H9 (cell line): ENCODE data around the gene COL9A2. TPM values are rescaled to one million over a fixed set of nuclear protein-coding genes. Genes with fewer than 3 reads are reported as not detected.

Experiments used
- DNase-seq: peaks from one replicate; pipeline ENCODE4 v3.0.0-alpha.2; 2017
- H2AFZ ChIP-seq: one replicate; pipeline ENCODE4 v1.6.1; 2013; ENCODE audit warnings: mild to moderate bottlenecking, low read length, control low read depth, moderate library complexity
- H2AK5ac ChIP-seq: 2 replicates; pipeline ENCODE4 v1.6.1; 2013; ENCODE audit warnings: low read length, control low read depth, mixed read lengths; ENCODE audit not compliant: insufficient read length
- H2BK120ac ChIP-seq: one replicate; pipeline ENCODE4 v1.6.1; 2013; ENCODE audit warnings: low read depth, mild to moderate bottlenecking, low read length, control low read depth, inconsistent platforms; ENCODE audit not compliant: poor library complexity, severe bottlenecking
- H2BK12ac ChIP-seq: 2 replicates; pipeline ENCODE4 v1.6.1; 2013; ENCODE audit warnings: low read length, control low read depth, mixed read lengths, low read depth; ENCODE audit not compliant: insufficient read length
- H2BK15ac ChIP-seq: 2 replicates; pipeline ENCODE4 v1.6.1; 2013; ENCODE audit warnings: low read depth, low read length, control low read depth
- H2BK20ac ChIP-seq: one replicate; pipeline ENCODE4 v1.6.1; 2013; ENCODE audit warnings: low read depth, mild to moderate bottlenecking, low read length, control low read depth, inconsistent platforms; ENCODE audit not compliant: poor library complexity, severe bottlenecking
- H2BK5ac ChIP-seq: 2 replicates; pipeline ENCODE4 v1.6.1; 2013; ENCODE audit warnings: low read length, control low read depth, mixed read lengths; ENCODE audit not compliant: insufficient read length
- H3K14ac ChIP-seq: 2 replicates; pipeline ENCODE4 v1.6.1; 2013; ENCODE audit warnings: low read length, control low read depth; ENCODE audit not compliant: insufficient read depth
- H3K18ac ChIP-seq: 2 replicates; pipeline ENCODE4 v1.6.1; 2013; ENCODE audit warnings: low read depth, mild to moderate bottlenecking, mixed read lengths, low read length, control low read depth; ENCODE audit not compliant: insufficient read length
- H3K23ac ChIP-seq: 2 replicates; pipeline ENCODE4 v1.6.1; 2013; ENCODE audit warnings: low read length, control low read depth, mixed read lengths, low read depth; ENCODE audit not compliant: insufficient read length
- H3K23me2 ChIP-seq: 2 replicates; pipeline ENCODE4 v1.6.1; 2013; ENCODE audit warnings: low read depth, mild to moderate bottlenecking, mixed read lengths, low read length, control low read depth; ENCODE audit not compliant: insufficient read length, poor library complexity, severe bottlenecking
- H3K27ac ChIP-seq: 2 replicates; pipeline ENCODE4 v1.5.1; 2013; ENCODE audit warnings: low read length, control low read depth, mixed read lengths, low read depth; ENCODE audit not compliant: insufficient read length
- H3K27me3 ChIP-seq: 2 replicates; pipeline ENCODE4 v1.6.1; 2013; ENCODE audit warnings: low read length, control low read depth, inconsistent platforms; ENCODE audit not compliant: insufficient read depth
- H3K4ac ChIP-seq: 2 replicates; pipeline ENCODE4 v1.6.1; 2013; ENCODE audit warnings: low read depth, mild to moderate bottlenecking, control low read depth, inconsistent platforms, low read length, moderate library complexity
- H3K4me1 ChIP-seq: 2 replicates; pipeline ENCODE4 v1.6.1; 2013; ENCODE audit warnings: low read length, control low read depth, inconsistent platforms; ENCODE audit not compliant: insufficient read depth
- H3K4me2 ChIP-seq: 2 replicates; pipeline ENCODE4 v1.6.1; 2013; ENCODE audit warnings: low read length, control low read depth, mixed read lengths; ENCODE audit not compliant: insufficient read length, insufficient read depth
- H3K56ac ChIP-seq: 2 replicates; pipeline ENCODE4 v1.6.1; 2013; ENCODE audit warnings: low read depth, mild to moderate bottlenecking, mixed read lengths, low read length, control low read depth; ENCODE audit not compliant: insufficient read length
- H3K79me1 ChIP-seq: 2 replicates; pipeline ENCODE4 v1.6.1; 2013; ENCODE audit warnings: low read depth, mild to moderate bottlenecking, moderate library complexity, low read length, control low read depth, inconsistent platforms; ENCODE audit not compliant: insufficient read depth, poor library complexity, severe bottlenecking
- H3K79me2 ChIP-seq: 2 replicates; pipeline ENCODE4 v1.6.1; 2013; ENCODE audit warnings: low read length, control low read depth, inconsistent platforms; ENCODE audit not compliant: insufficient read depth
- H3K9ac ChIP-seq: 2 replicates; pipeline ENCODE4 v1.6.1; 2013; ENCODE audit warnings: low read length, control low read depth, mixed read lengths; ENCODE audit not compliant: insufficient read length; ENCODE audit errors: extremely low read depth
- H3K9me3 ChIP-seq: one replicate; pipeline ENCODE4 v1.6.1; 2013; ENCODE audit warnings: low read depth, low read length, inconsistent platforms; ENCODE audit not compliant: control insufficient read depth
- H3T11ph ChIP-seq: one replicate; pipeline ENCODE4 v1.6.1; 2013; ENCODE audit warnings: mild to moderate bottlenecking, low read length, control low read depth, inconsistent platforms
- H4K20me1 ChIP-seq: one replicate; pipeline ENCODE4 v1.6.1; 2013; ENCODE audit not compliant: control insufficient read depth, insufficient read length, insufficient read depth
- H4K5ac ChIP-seq: 2 replicates; pipeline ENCODE4 v1.6.1; 2013; ENCODE audit warnings: low read depth, mild to moderate bottlenecking, mixed read lengths, low read length, control low read depth; ENCODE audit not compliant: insufficient read length
- H4K8ac ChIP-seq: replicated peaks from 2 replicates; pipeline ENCODE4 v1.6.1; 2013; ENCODE audit warnings: low read length, control low read depth, mixed read lengths, low read depth; ENCODE audit not compliant: insufficient read length
- H4K91ac ChIP-seq: 2 replicates; pipeline ENCODE4 v1.6.1; 2013; ENCODE audit warnings: low read depth, mild to moderate bottlenecking, moderate library complexity, mixed read lengths, low read length, control low read depth; ENCODE audit not compliant: insufficient read length
- H3K27ac Mint-ChIP-seq, 3 experiments: 2 replicates in 2 of 3; 3 replicates in 1 of 3; pipeline ENCODE4 v1.8.0; 2020 to 2021; ENCODE audit warnings: mixed read lengths in 3 of 3, mild to moderate bottlenecking in 1 of 3, moderate library complexity in 1 of 3
- H3K27me3 Mint-ChIP-seq: 2 replicates; pipeline ENCODE4 v1.8.0; 2021; ENCODE audit warnings: low read depth, mild to moderate bottlenecking, moderate library complexity, mixed read lengths
- H3K36me3 Mint-ChIP-seq, 3 experiments: 2 replicates in 2 of 3; 3 replicates in 1 of 3; pipeline ENCODE4 v1.8.0; 2020 to 2021; ENCODE audit warnings: low read depth in 3 of 3, mixed read lengths in 3 of 3; ENCODE audit not compliant: insufficient read depth in 1 of 3
- H3K4me1 Mint-ChIP-seq, 2 experiments: 2 replicates each; pipeline ENCODE4 v1.8.0; 2020; ENCODE audit warnings: mixed read lengths in 2 of 2
- H3K4me3 Mint-ChIP-seq, 2 experiments: 2 replicates in 1 of 2; 3 replicates in 1 of 2; pipeline ENCODE4 v1.8.0; 2020 to 2021; ENCODE audit warnings: mild to moderate bottlenecking in 2 of 2, mixed read lengths in 2 of 2, moderate library complexity in 1 of 2
- H3K9me3 Mint-ChIP-seq, 2 experiments: 2 replicates in 1 of 2; 3 replicates in 1 of 2; pipeline ENCODE4 v1.8.0; 2020; ENCODE audit warnings: mild to moderate bottlenecking in 2 of 2, mixed read lengths in 2 of 2, moderate library complexity in 1 of 2
- WGBS: extraction: QIAGEN DNeasy Blood & Tissue Kit; methylation state at CpG from one replicate; pipeline ENCODE4 v1.1.7; 2013; ENCODE audit warnings: missing lambda C conversion rate, low lambda C conversion rate, mixed read lengths; ENCODE audit not compliant: insufficient read length; ENCODE audit errors: extremely low coverage; 5-methylcytosine and 5-hydroxymethylcytosine counted together
- total RNA-seq: library from RNA; stranded (reverse); gene quantifications from 2 replicates; pipeline ENCODE4 v1.2.1, GENCODE V29; 2021
- TF ChIP-seq, protein P1 (sequence below): fragments of 200-600 bp; sonication (generic); conservative IDR thresholded peaks from 3 replicates; pipeline ENCODE4 v1.8.0; 2021; ENCODE audit warnings: antibody characterized with exemption, mild to moderate bottlenecking

COL9A2 gene
- total RNA-seq, 1 experiment from 2014 or later: 4.5 TPM

DNA sequence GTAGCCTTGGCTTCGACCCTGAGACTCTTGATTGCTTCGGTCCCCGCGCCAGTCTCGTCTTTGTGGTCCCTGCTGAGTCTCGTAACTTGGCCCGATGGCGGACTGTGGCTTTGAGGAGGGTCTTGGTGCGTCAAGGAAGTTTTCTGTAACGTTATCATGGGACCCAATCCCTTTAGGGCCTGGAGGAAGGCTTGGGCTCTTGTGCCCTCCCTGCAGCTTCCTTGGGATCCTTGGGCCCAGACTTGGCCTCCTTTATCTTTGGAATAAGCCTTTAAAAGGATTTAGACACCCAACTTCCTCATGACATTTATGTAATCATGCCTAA lies 58.7 kb downstream of the COL9A2 start:
- Mint-ChIP-seq H3K27me3 (no peaks in the 10 kb centered on the region), H3K4me1 (peaks cover 3 to 5% of the 10 kb centered on the region in 2 experiments; a peak in 3 of 4 replicates), H3K36me3 (peaks cover 13 to 41% (median 36%) of the 10 kb centered on the region in 3 experiments; a peak in 6 of 7 replicates), H3K4me3 (peak overlapping the region; percentile 83 to 91), H3K9me3 (no peaks in the 10 kb centered on the region), H3K27ac (peak overlapping the region; percentile 97 to 99 (median 98); a peak in 6 of 7 replicates)
- Histone ChIP-seq H3K79me2 (no peaks in the 10 kb centered on the region), H3K23ac (no peak overlapping the region), H4K20me1 (no peaks in the 10 kb centered on the region), H2AK5ac (no peak overlapping the region), H2BK120ac (no peak overlapping the region), H2BK12ac (no peak overlapping the region), H4K5ac (no peak overlapping the region), H3K4me2 (peak overlapping the region; percentile 64), H2BK20ac (no peak overlapping the region), H2BK15ac (no peak overlapping the region), H3K27ac (no peak overlapping the region), H2AFZ (no peak overlapping the region), H3K23me2 (no peaks in the 10 kb centered on the region), H3K4ac (no peak overlapping the region), H4K8ac (no peak overlapping the region), H3K14ac (peak overlapping the region; percentile 10; the same call in 1 of the 2 replicates), H3K9me3 (no peaks in the 10 kb centered on the region), H3K79me1 (no peaks in the 10 kb centered on the region), H3K9ac (peak overlapping the region; percentile 89), H3K18ac (no peak overlapping the region), H4K91ac (no peak overlapping the region), H3T11ph (no peak overlapping the region), H3K56ac (no peak overlapping the region), H3K4me1 (no peaks in the 10 kb centered on the region), H2BK5ac (no peak overlapping the region), H3K27me3 (no peaks in the 10 kb centered on the region)
- no CpG with 5 or more reads among the region's 10 CpGs for WGBS
- no peak for DNase-seq
- TF ChIP-seq, protein P1, sequence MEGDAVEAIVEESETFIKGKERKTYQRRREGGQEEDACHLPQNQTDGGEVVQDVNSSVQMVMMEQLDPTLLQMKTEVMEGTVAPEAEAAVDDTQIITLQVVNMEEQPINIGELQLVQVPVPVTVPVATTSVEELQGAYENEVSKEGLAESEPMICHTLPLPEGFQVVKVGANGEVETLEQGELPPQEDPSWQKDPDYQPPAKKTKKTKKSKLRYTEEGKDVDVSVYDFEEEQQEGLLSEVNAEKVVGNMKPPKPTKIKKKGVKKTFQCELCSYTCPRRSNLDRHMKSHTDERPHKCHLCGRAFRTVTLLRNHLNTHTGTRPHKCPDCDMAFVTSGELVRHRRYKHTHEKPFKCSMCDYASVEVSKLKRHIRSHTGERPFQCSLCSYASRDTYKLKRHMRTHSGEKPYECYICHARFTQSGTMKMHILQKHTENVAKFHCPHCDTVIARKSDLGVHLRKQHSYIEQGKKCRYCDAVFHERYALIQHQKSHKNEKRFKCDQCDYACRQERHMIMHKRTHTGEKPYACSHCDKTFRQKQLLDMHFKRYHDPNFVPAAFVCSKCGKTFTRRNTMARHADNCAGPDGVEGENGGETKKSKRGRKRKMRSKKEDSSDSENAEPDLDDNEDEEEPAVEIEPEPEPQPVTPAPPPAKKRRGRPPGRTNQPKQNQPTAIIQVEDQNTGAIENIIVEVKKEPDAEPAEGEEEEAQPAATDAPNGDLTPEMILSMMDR: no peak
